Measurements from ENCODE around the gene MAPK8IP1.

The MAPK8IP1 gene

GRCh38 chr11:45907911-45908370 is 22.5 kb downstream of the MAPK8IP1 start (continued):
- TF ChIP-seq ZNF645 (tag by site-specific recombination; IDR thresholded peaks at IDR 0.05): no peak

GRCh38 chr11:45909594-45910475 is 24.4 kb downstream of the MAPK8IP1 start:
- H3K4me3 ChIP-seq (ENCODE audit: low read depth, low read length): no peak overlapping the region
- ChIA-PET CTCF (interaction anchor here (1.3 kb wide), 1 partner anchor 37 kb away, joined by 5 read pairs; no protein-coding TSS in a partner anchor), POLR2A (interaction anchor here (1.1 to 1.2 kb wide), 2 partner anchors 8 to 10 kb away, joined by 3 to 6 read pairs; partner anchors contain the start of gene PEX16)
- TF ChIP-seq ZNF580 (tag by site-specific recombination; IDR thresholded peaks at IDR 0.05) (no peak), ZNF660 (tag by site-specific recombination; IDR thresholded peaks at IDR 0.05) (no peak), ZFP41 (tag by site-specific recombination; IDR thresholded peaks at IDR 0.05; ENCODE audit: borderline replicate concordance) (no peak), ZNF324 (tag by site-specific recombination; IDR thresholded peaks at IDR 0.05) (no peak), ZNF18 (tag by site-specific recombination; IDR thresholded peaks at IDR 0.05) (no peak)
- no peaks in the 10 kb centered on the region for H3K4me1 ChIP-seq (ENCODE audit: control insufficient read depth, insufficient read depth, low read length)
- H3K9me3 ChIP-seq (ENCODE audit: control insufficient read depth, insufficient read depth, low read depth, low read length): no peaks in the 10 kb centered on the region
- no peak overlapping the region for H3K27ac ChIP-seq (ENCODE audit: extremely low read depth, low read depth, low read length)
- peaks cover 0 to 49% of the 10 kb centered on the region in 2 experiments; a peak in 2 of 3 replicates for H3K36me3 ChIP-seq (ENCODE audit: control insufficient read depth in 2 of 2, insufficient read depth in 1 of 2, low read length in 2 of 2)

- no peak for TF ChIP-seq ZXDB (tag by site-specific recombination; IDR thresholded peaks at IDR 0.05)
- TF ChIP-seq HIC1 (tag by site-specific recombination; IDR thresholded peaks at IDR 0.05): no peak
- no peak for TF ChIP-seq ZNF266 (tag by site-specific recombination; IDR thresholded peaks at IDR 0.05; ENCODE audit: low read depth)
- no peak for TF ChIP-seq PRDM1 (tag by site-specific recombination; IDR thresholded peaks at IDR 0.05)
- no peak for TF ChIP-seq ZNF830 (tag by site-specific recombination; IDR thresholded peaks at IDR 0.05; ENCODE audit: low read depth)
- no peak for TF ChIP-seq ELK4 (IDR thresholded peaks at IDR 0.05; ENCODE audit: borderline replicate concordance, low read depth, low read length)
- no peak for TF ChIP-seq ZNF302 (tag by site-specific recombination; IDR thresholded peaks at IDR 0.05; ENCODE audit: low read depth)
- Histone ChIP-seq H3K27ac (ENCODE audit: extremely low read depth, low read depth, low read length) (no peak overlapping the region), H3K4me1 (ENCODE audit: control insufficient read depth, insufficient read depth, low read length) (no peaks in the 10 kb centered on the region), H3K4me3 (ENCODE audit: low read depth, low read length) (no peak overlapping the region), H3K9me3 (ENCODE audit: control insufficient read depth, insufficient read depth, low read depth, low read length) (no peaks in the 10 kb centered on the region), H3K36me3 (ENCODE audit: control insufficient read depth in 2 of 2, insufficient read depth in 1 of 2, low read length in 2 of 2) (peaks cover 0 to 54% of the 10 kb centered on the region in 2 experiments; a peak in 2 of 3 replicates)
- POLR2A ChIA-PET: no interaction called here
- CTCF ChIA-PET: no interaction called here
These were observed 25.2 kb downstream of the MAPK8IP1 start for GRCh38 chr11:45910623-45911022.

Measured in HEK293 (cell line).